Stimulated activated CD4-positive, alpha-beta T cell treated with anti-CD3 and anti-CD28 coated beads, Interleukin-4, amount 100 ng/mL, for 4 hours (primary cell): ENCODE data around the gene PLOD3.
"Not testable (repeated sequence)": the region's sequence is repeated elsewhere in the genome, so short reads cannot be mapped to it uniquely, and the experiment has no call there.

Experiments
- DNase-seq, 2 experiments: peaks; one replicate each; pipeline ENCODE4 v3.0.0-alpha.2; 2020

Gene PLOD3

GRCh38 chr7:101217388-101218235 lies at the start of gene PLOD3, which contains the start of gene ZNHIT1:
PLOD3 (minus strand) TSS chr7:101217581; CDS start chr7:101217274, 307 bp downstream.
ZNHIT1 (plus strand) TSS chr7:101218165; CDS start chr7:101218196, 31 bp downstream.
- DNase-seq = peak; percentile 92 to 94

DNA sequence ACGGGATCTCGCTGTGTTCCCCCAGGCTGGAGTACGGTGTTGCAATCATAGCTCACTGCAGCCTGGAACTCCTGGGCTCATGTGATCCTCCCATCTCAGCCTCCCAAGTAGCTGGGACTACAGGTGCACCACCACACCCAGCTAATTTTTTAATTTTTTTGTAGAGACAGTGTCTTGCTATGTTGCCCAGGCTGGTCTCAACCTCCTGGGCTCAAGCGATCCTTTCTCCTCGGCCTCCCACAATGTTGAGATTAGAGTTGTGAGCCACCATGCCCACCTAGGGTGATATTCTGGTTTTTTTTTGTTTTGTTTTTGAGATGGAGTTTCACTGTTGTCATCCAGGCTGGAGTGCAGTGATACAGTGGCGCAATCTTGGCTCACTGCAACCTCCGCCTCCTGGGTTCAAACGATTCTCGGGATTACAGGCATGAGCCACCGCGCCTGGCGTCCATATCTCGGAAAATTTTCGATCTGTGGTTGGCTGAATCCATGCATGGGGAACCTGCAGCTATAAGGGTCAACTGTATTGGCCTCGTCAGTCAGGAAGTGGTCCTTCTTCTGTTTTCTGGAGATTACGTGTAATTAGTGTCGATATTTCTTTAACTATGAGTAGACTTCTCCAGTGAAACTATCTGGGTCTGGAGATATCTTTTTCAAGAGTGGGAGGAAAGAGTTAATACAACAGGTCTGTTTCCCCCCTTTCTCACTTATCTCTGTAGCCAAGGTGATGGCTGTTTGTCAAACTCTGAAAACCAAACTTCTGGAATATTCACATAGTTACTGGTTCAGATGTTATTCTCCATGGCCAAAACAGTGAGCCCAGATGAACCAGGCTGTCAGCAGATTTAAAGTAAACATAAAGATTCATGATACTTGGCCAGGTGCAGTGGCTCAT lies 48.5 kb upstream of the PLOD3 start:
- no peak for DNase-seq

GRCh38 chr7:101264102-101264706 lies 46.8 kb upstream of the PLOD3 start:
- DNase-seq = not testable (repeated sequence)

- no peak for DNase-seq
These were observed 40.9 kb upstream of the PLOD3 start for GRCh38 chr7:101258243-101258731.

DNA sequence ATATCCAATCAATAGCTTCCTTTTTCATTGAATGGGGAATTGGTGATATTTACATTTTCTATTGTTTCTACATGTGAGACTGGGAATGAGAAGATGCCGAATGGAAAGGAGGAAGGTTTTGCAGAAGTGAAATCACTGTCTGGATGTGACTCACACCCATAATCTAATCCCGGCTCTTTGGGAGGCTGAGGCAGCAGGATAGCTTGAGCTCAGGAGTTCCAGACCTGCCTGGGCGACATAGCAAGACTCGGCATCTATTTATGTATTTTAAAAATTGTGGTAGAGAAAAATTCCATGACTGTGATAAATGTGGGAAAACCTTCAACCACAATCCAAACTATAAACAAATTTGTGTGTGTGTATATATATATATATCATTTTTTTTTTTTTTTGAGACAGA lies 38.4 kb upstream of the PLOD3 start:
- no peak for DNase-seq

DNA sequence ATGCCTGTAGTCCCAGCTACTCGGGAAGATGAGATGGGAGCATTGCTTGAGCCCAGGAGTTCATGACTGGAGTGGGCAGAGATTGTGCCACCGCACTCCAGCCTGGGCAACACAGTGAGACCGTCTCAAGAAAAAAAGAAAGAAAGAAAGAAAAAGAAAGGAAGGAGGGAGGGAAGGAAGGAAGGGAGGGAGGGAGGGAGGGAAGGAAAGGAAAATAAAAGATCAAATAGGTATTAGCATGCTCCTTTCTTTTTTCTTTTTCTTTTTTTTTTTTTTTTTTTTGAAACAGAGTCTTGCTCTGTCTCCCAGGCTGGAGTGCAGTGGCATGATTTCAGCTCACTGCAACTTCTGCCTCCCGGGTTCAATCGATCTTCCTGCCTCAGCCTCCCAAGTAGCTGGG lies 35.8 kb upstream of the PLOD3 start:
- not testable (repeated sequence) for DNase-seq

GRCh38 chr7:101251871-101252659 lies 34.7 kb upstream of the PLOD3 start:
- DNase-seq = peak; percentile 98 to 99

DNA sequence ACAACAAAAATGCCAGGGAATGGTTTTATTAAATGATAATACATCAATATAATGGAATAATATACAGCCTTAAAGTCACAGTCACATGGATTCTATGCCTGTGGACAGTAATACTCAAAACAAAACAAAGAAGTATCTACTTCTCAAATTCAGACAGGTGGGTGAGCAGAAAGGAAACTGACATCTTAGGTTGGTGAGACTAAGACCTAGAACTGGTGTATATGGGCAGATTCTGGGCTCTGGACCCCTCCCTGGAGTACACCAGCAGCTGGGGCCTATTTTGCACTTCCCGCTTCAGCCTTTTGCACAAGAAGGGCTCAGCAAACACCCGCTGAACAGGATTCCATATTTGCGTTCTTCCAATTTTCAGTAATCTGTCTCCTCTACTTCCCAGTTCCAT lies 32.9 kb upstream of the PLOD3 start:
- DNase-seq = no peak

- no peak for DNase-seq
These were observed 30.9 kb upstream of the PLOD3 start for GRCh38 chr7:101248276-101248675.

DNA sequence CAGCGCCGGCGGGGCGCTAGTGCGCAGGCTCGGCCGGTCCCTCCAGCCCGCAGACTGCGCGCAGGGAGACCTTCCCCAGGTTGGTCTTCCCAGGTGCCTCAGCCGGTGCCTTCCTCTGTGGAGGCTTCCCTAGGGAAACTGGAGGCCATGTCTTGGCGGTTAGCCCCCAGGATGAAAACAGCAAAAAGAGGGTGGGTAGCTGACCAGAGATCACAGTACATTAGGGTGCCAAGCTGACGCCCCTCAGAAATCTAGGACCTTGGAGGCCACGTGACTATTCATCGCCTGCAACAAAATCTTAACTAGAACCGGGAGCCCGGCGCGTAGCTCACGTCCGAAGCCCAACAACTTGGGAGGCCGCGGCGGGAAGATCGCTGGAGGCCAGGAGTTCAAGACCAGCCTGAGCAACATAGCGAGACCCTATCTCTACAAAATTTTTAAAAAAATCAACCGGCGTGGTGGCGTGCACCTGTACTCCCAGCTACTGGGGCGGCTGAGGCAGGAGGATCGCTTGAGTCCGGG lies 27.8 kb upstream of the PLOD3 start:
- no peak for DNase-seq

- peak; percentile 90 to 93 for DNase-seq
These were observed 27.2 kb upstream of the PLOD3 start, which contains the start of gene FIS1 for GRCh38 chr7:101244375-101245146. FIS1 (minus strand) TSS chr7:101245081; CDS start chr7:101245004, 77 bp downstream.

GRCh38 chr7:101243646-101244374 lies 26.4 kb upstream of the PLOD3 start:
- DNase-seq = no peak

DNA sequence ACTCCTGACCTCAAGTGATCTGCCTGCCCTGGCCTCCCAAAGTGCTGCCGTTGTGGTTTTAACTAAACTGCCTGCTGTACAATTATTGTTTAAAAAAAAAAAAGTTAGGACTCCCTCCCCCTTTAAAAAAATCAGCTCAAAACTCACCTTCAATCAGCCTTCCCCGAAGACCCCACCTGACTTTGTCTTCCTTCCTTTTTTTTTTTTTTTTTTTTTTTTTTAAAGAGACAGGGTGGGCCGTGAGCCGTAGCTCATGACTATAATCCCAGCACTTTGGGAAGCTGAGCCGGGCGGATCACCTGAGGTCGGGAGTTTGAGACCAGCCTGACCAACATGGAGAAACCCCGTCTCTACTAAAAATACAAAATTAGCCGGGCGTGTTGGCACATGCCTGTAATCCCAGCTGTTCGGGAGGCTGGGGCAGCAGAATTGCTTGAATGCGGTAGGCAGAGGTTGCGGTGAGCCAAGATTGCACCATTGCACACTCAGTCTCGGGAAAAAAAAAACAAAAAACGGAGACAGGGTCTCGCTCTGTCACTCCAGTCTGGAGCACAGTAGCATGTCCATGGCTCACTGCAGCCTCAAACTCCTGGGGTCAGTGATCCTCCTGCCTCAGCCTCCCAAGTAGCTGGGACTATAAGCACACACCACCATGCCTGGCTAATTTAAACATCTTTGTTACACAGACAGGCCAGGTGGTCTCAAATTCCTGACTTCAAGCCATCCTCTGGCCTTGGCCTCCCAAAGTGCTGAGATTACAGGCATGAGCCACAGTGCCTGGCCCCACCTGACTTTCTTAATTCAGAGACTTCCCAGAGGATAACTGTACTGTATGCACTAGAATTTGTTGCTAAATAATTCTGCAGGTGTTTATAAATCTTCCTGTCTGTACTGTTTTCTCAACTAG lies 24.3 kb upstream of the PLOD3 start:
- no peak for DNase-seq

DNA sequence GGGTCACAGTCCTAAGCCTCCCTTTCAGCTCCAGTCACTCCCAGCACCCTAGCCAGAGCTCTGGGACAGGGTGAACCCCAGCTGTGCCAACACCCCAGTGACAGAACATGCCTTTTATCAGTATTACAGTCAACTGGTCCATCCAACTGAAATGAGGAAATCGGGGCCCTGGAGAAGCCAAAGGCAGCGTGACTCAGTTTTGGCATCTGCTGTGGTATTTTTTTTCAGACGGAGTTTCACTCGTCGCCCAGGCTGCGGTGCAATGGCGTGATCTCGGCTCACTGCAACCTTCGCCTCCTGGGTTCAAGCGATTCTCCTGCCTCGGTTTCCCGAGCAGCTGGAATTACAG lies 23.6 kb upstream of the PLOD3 start:
- DNase-seq = no peak

- DNase-seq = no peak
These were observed 23.0 kb upstream of the PLOD3 start for GRCh38 chr7:101240226-101241014.

DNA sequence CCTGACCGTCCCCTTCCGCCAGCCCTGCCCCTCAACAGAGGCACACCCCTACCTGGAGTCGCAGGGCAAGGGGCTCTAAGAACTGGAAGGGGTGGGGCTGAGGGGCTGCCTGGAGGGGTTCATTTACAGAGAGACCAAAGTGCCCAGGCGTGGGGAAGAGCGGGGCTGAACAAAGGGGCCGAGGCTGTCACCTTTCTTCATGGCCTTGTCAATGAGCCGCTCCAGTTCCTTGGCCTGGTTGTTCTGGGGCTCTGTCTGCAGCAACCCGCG lies 22.5 kb upstream of the PLOD3 start:
- no peak for DNase-seq

DNA sequence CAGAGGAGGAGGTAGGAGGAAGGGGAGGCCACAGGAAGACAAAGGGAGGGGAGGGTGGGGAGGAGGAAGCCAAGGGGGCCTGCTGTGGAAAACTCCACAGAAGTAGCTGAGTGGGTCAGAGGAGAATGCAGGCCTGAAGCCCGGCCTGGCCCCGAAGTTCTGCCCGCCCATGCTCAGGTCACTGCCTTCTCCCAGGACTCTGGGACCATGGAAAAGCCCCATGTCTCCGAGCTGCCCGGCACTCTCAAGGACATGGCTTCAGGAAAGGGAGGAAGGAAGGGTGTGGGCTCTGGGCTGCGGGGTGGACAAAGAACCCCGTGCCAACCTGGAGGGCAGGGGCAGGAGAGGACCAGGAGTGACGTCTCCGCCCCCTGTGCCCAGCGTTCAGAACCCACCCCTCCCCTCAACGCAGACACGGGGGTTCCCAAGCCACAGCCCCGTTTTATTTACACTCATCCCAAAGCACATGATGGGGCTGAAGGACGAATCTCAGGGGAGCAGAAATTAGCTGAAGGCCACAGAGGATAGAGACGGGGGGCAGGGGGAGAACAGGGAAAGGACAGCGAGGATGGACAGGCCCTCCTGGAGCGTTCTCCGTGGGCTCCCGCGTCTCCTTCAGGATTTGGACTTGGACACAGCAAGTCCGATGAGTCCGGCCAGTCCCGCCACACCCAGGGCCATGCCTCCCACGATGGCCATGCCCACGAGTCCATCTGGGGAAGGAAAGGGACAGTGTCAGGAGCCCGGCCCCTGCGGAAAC lies 22.0 kb upstream of the PLOD3 start:
- no peak for DNase-seq
